Skin epidermis (tissue), 12 donors: Measurements from ENCODE around the gene LCE1A.

ENCODE experiments used
- H3K27ac ChIP-seq, 21 experiments: fragments of 200-600 bp; sonication (generic) in 11 of 21; one replicate each; pipeline ENCODE4 v1.5.0; 2020; ENCODE audit warnings: mild to moderate bottlenecking in 3 of 21, inconsistent platforms in 2 of 21, moderate library complexity in 2 of 21
- H3K4me3 ChIP-seq, 7 experiments: fragments of 200-600 bp; sonication (generic) in 2 of 7; one replicate each; pipeline ENCODE4 v1.5.0; 2020; ENCODE audit warnings: inconsistent platforms in 2 of 7, mild to moderate bottlenecking in 2 of 7, moderate library complexity in 1 of 7

LCE1A gene, protein sequence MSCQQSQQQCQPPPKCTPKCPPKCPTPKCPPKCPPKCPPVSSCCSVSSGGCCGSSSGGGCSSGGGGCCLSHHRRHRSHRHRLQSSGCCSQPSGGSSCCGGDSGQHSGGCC

DNA sequence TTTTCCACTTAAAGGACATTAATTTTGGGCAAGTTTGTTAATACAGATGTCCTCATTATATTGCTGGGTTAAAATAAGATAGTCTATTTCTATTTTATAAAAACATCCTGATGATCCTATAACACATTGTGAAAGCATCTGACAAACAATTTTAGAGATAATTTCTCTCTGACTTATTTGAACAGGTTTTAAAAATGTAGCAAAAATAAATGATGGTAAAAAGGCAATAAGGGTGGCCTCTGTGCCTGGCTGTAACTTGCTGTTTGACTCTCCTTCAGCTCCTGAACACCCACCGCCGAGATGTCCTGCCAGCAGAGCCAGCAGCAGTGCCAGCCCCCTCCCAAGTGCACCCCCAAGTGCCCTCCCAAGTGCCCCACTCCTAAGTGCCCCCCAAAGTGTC lies at the start of gene LCE1A:
Gene LCE1A, plus strand, starts transcription at position 301 of the 400 bp plus-strand sequence. Its CDS starts 0 bp downstream, at position 301.
- Histone ChIP-seq H3K27ac (no peak within 1 kb of the TSS), H3K4me3 (no peak within 1 kb of the TSS)

DNA sequence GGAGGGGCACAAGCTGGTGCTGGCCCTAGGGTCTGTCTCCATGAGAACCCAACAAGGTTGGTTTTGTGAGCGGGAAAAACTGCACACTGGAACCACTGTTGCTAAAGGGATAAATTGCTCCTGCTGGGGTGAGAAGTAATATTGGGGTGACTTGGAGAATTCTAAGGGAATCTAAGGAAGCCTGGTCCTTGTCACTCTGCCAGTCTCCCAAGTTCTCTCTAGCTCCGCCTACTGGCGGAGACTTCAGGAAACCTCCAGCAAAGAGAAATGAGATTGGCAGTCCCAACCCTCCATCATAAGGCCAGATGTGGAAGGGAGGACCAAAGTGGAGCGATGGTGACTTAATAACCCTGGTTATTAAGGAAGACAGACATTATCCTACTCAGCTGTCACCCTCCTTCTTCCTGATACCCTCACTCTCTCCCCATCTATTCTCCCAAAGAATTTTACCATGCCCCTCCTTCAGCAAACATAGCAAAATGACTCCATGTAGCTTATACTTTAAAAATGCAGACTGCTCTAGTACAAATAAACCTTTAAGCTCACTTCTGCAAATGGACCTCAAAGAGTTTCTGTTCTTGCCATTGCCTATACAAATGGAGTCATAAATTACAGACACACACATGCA lies 49.6 kb upstream of the LCE1A start:
- Histone ChIP-seq H3K27ac (no peak overlapping the region), H3K4me3 (no peak overlapping the region)

DNA sequence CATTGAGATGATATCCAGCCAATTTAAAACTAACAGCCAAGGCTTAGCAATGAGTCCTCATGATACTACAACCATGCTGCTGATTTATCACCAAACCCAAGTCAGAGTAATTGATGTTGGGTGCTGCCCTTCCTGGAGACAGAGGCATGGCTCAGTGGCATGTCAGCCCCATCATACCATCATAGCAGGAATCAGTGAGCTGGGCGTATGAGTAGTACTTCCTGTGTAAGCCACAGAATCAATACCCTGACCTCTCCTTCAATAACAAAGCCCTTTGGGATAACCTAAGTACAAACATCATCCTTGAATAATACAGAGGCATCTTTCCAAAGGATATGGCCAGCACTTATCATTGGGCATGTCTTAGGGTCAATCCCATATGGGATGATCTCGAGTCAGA lies 44.2 kb upstream of the LCE1A start:
- Histone ChIP-seq H3K27ac (no peak overlapping the region), H3K4me3 (no peak overlapping the region)

DNA sequence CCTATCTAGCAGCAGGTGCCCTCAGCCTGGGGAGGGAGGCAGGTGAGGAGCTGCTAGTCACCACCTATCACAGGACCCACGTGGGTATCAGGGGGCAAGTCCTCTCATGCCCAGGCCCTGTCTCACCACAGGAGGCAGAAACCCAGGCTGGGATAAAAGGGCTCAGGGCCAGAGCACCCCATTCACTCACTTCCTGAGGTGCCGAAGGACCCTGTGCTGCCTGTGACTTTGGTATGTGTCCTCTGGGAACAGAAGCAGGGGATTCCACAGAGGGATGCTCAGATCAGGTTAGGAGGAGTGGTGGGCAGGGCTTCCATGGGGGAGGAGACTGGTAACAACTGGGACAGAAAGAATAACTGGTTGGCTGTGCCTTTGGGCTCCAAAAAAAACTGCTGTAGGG lies 41.2 kb upstream of the LCE1A start, which contains the start of gene LCE1E:
Gene LCE1E, plus strand, starts transcription at position 181 of the 400 bp plus-strand sequence. CDS start 1,043 bp downstream, outside the sequence.
- H3K27ac ChIP-seq, result peak within 1 kb of the TSS in 1 of 21 experiments; percentile 6
- H3K4me3 ChIP-seq, result no peak within 1 kb of the TSS

DNA sequence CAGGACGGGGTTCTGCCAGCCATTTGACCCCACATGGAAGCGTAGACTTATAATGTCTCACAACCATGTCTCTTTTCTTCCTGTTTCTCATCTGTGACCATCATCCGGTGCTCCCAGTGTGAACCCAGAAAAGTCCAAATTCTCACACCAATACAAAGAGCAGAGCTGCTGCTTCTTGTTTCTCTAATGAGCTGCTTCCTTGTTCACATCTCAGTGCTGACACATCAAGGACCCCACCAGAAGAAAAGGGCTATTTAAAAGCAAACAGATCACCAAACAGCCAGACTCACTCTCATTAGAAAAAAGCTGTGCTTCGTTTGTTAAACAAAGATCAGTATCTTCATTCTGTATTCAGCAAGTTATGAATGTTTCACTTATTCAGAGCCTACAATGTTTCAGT lies 31.6 kb upstream of the LCE1A start:
- no peak overlapping the region for H3K27ac ChIP-seq
- H3K4me3 ChIP-seq, result no peak overlapping the region

DNA sequence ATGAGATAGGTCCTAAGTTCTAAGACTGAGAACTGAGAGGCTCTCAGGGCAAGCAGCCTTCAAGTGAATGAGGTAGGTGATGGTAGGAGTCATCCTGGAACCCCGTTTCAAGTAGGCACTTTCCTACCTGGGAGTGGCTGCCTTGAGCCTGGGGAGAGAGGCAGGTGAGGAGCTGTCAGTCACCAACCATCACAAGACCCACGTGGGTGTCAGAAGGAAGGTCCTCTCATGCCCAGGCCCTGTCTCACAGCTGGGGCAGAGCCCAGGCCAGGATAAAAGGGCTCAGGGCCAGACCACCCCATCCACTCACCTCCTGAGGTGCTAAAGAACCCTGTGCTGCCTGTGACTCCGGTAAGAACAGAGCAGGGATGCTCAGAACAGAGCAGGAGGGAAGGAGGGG lies 30.9 kb upstream of the LCE1A start, which contains the start of gene LCE1D:
Gene LCE1D, plus strand, starts transcription at position 301 of the 400 bp plus-strand sequence. CDS start 1,074 bp downstream, outside the sequence.
- no peak within 1 kb of the TSS for H3K4me3 ChIP-seq
- H3K27ac ChIP-seq, result no peak within 1 kb of the TSS

DNA sequence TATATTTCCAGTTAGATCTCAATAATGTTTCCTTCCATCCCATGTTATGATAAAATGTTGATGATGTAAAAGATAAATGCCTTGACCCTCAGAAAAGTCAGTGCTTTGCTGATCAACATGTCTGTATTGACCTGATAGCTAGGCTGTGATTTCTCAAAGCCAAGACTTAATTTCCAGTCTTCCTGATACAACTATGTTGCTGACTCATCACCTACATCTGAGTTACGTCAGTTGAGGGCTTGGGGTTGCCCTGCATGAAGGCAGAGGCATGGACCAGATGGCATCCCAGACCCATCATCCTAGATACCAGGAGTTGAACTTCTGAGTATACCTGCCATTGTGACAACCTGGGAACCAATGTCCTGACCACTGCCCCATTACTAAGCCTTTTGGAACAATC lies 25.9 kb upstream of the LCE1A start:
- no peak overlapping the region for H3K4me3 ChIP-seq
- H3K27ac ChIP-seq, result no peak overlapping the region

DNA sequence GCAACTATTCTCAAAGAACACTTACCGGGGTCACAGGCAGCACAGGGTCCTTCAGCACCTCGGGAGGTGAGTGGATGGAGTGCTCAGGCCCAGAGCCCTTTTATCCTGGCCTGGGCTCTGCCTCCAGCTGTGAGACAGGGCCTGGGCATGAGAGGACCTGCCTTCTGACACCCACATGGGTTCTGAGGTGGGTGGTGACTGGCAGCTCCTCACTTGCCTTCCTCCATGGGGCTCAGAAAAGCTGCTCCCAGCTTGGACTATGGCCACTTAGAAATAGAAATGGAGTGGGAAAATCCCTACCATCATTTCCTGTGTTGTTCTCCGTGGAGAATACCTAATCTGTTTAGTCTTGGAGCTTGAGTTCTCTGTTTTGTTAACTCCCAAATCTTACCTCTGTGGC lies 20.7 kb upstream of the LCE1A start, which contains the start of gene LCE1C:
Gene LCE1C, minus strand, starts transcription at position 76 of the 400 bp plus-strand sequence. CDS start 1,173 bp downstream, outside the sequence.
- H3K4me3 ChIP-seq, result no peak within 1 kb of the TSS
- peak within 1 kb of the TSS in 4 of 21 experiments; percentile 11 to 70 (median 52) for H3K27ac ChIP-seq

DNA sequence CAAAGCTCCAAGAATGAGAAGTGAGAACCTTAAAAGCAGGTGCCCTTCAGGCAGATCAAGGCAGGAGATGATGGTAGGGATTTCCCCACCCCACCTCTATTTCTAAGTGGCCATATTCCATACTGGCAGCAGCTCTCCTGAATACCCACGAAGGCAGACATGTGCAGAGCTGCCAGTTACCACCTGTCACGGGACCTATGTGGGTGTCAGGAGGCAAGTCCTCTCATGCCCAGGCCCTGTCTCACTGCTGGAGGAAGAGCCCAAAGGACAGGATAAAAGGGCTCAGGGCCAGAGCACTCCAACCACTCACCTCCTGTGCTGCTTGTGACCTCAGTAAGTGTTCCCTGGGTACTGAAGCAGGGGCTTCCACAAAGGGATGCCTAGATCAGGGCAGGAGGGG lies 16.2 kb upstream of the LCE1A start:
- Histone ChIP-seq H3K4me3 (no peak overlapping the region), H3K27ac (no peak overlapping the region)

DNA sequence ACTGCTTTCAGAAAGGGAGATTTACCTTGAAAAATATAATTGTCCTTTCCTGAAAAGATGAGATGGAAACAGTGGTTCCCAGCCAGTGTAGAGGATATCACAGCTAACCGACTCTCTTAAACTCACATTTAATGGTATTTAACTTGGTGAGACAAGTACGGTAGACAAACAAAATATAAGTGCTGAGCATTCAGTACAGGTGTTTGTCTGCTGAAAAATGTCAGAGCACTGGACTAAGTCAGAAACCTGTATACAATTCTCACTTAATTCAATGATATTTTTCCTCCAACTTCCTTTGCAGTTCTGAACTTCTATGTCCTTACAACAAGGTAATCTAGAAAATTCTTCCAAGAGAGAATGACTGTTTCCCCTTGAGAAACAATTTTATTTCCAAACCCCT lies 15.6 kb upstream of the LCE1A start, which contains the start of gene LCE1B:
Gene LCE1B, plus strand, starts transcription at position 301 of the 400 bp plus-strand sequence. CDS start 476 bp downstream, outside the sequence.
- H3K27ac ChIP-seq, result no peak within 1 kb of the TSS
- no peak within 1 kb of the TSS for H3K4me3 ChIP-seq

DNA sequence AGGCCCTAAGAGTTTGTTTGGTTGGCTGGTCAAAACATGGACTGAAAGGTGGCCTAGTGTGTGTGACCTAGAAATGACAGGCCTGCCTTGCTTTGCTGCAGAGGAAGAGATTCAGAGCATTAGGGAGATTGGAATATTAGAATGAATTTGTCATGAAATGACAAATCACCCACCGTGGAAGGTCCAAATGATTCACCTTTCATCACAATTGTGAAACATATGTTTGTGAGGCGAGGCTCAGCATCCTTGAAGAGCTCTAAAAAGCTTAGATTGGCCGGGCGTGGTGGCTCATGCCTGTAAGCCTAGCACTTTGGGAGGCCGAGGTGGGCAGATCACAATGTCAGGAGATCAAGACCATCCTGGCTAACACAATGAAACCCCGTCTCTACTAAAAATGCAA lies 10.0 kb upstream of the LCE1A start:
- Histone ChIP-seq H3K27ac (no peak overlapping the region), H3K4me3 (no peak overlapping the region)

DNA sequence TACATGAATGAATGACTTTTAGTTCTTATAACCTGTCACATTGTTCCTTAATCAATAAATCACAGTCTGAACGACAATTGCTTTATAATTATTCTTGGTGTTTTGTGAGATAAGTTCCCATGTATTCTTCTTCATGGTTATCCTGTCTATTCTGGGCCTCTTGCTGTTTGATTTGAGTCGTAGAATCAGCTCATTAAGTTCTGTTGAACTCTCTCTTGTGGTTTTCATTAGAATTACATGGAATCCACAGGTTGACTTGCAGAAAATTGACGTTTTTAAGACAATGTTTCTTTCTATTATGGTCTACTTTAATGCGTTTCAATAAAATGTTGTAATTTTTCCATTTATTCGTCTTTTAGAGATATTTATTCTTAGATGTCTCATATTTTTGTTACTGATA lies 4.0 kb upstream of the LCE1A start:
- Histone ChIP-seq H3K27ac (no peak overlapping the region), H3K4me3 (no peak overlapping the region)

DNA sequence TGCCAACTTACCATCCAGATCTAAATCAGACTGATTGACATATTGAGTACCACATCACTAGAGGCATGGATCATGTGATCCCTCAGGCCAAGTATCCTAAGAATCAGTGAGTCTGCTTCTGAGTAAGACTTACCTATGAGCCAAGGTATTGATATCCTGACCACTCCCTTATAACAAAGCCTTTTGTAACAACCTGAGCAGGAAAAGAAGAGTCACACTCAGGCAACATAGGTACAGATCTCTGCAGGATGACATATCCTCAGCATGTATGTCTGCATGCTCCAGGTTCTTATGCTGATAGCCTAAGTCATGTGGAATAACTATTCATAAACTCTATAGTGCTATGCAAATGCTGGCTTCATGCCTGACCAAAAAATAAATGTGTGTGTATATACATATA lies 2.3 kb upstream of the LCE1A start:
- Histone ChIP-seq H3K27ac (no peak overlapping the region), H3K4me3 (no peak overlapping the region)

DNA sequence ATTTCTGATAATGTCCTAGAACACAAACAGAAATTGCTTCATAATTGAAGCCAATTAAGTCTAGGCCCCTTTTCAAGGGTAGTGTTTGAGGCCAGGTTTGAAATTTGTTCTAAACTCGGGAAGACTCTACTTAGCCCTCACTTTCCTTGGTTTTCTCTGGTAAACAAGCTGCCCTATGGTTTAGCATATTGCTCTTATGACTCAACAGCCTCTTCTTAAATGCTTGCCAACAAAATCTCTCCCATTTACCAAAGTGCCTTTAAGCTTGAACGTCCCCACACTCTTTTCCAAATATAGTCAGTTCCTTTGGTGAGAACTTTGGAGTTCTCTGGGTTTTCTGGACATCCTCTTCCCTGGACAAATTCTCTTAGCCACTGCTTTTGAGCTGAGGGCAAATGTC lies 9.6 kb downstream of the LCE1A start:
- Histone ChIP-seq H3K4me3 (no peak overlapping the region), H3K27ac (no peak overlapping the region)

DNA sequence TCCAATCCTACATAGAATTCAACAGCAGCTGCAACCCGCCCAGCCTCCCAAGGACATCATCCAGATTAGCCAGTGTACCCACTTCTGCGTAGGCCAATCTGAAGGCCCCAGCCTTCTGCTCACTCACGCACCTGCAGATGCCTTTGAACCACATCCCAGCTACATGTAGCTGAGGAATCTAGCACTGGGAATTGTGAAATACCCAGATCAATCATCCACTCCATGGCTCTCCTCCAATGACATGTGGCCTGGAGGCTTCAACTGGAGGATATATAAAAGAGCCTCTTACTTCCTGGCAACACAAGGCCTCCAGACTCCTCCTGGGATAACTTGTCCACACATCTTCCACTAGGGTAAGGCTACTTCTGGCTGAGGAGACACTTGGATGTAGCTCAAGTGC lies 15.3 kb downstream of the LCE1A start, which contains the start of gene LCE6A:
Gene LCE6A, plus strand, starts transcription at position 301 of the 400 bp plus-strand sequence. CDS start 665 bp downstream, outside the sequence.
- no peak within 1 kb of the TSS for H3K4me3 ChIP-seq
- H3K27ac ChIP-seq, result no peak within 1 kb of the TSS

DNA sequence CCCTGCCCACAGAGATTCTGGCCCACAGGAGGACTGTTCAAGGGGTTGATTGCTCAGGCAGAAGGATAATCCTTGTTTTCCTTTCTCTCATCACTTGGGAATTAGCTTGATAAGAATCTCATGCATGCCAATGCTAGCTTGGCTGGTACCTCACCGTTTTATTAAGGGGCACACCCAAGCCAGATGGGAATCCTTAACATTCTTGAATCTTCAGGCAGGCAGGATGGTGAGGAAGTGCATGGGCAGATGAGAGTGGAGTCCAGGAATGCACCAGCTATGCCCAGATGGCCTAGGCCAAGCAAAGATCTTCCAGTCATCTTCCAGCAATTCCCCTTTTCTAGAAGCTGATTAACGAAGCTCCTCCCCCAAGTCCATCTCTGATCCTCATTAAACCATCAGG lies 28.4 kb downstream of the LCE1A start:
- Histone ChIP-seq H3K4me3 (no peak overlapping the region), H3K27ac (no peak overlapping the region)

DNA sequence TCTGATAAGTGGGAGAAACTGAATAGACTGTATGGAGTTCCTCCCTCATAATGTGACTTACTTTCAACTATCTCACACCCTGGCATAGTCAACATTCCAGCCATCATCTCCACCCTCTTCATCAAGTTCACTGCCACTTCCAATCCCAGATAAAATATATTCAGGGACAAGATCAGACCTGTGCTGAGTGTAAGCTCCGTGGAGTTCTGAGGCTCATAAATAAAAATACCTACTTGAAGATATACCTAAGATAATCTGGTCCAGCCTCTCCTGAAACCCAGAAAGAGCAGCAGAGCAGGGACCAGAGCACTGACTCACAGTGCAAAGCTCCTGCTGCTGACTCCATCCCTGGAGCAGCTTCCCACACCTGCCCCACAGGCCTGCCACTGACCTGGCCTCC lies 30.8 kb downstream of the LCE1A start:
- Histone ChIP-seq H3K27ac (no peak overlapping the region), H3K4me3 (no peak overlapping the region)

DNA sequence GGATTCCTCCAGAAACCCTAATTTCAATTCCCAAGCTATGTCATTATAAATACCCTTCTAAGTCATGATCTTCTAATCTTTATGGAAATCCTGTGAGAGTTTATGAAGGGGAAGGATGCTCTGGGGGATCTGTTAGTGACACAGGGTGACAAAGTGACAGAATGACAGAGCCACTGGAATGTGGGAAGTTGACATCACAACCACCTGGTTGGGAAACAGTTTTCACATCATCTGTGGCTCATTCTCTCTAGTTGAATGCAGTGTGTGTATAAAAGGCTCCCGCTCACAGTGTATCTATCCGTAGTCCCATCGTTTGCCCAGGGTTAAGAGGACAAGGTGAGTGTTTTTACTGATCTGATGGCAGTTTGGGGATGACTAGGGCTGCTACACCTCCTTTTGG lies 32.4 kb downstream of the LCE1A start, which contains the start of gene LCE7A:
Gene LCE7A, plus strand, starts transcription at position 301 of the 400 bp plus-strand sequence. CDS start 702 bp downstream, outside the sequence.
- Histone ChIP-seq H3K4me3 (no peak within 1 kb of the TSS), H3K27ac (no peak within 1 kb of the TSS)

DNA sequence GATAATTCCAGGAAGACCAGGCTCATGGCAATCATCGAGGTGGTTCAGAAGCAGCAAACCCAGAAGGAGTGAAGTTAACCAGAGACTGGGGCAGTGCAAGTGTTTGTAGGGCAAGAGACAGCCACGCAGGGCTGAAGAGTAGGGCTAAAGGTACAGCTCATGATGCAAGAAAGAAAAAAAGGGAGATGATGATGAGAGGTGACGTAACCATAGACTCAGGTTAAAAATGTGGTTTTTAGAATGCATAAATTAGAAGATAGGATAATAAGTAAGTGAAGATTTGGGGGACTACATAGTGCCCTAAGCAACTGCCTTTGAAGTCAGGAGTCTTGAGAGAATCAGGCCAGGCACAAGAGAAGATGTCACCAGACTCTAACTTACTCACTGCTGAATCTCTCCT lies 32.9 kb downstream of the LCE1A start:
- H3K4me3 ChIP-seq, result no peak overlapping the region

DNA sequence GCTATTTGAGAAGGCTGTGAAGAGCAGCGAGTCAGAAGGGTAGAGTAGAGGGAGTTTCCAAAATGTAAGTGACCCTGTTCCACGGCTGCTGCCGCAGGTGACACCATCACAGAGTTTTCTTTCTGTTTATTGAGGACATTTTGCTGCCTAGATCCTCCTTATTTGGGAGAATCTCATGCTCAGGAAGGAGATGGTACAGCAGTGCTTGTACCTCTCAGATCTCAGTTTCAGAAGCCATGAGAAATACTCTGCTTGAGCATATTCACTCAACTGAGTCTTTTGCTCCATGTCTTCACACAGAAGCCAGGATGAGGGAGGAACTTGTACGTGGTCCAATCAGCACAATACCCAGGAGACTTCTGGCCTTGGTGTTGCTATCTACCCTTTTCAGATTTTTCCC lies 34.1 kb downstream of the LCE1A start:
- Histone ChIP-seq H3K27ac (no peak overlapping the region), H3K4me3 (no peak overlapping the region)

More for the DNA sequence above, 32.9 kb downstream of the LCE1A start:
- H3K27ac ChIP-seq, result no peak overlapping the region

DNA sequence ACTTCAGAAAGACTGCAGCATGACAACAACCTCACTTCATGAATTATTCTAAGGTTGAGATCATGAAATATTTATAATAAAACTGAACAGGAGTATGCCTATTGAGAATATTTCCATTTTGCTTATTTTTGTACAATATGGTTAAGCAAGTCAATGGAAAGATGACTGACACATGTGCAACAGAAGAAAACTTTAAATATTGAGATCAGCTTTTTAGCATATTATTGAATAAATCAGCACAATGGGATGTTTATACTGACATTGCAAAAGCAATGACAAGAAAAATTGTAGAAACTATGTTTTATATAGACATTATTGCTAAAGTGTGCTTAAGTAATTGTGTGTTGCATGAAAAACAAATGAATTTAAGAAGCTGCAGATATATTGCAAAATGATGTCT lies 37.2 kb downstream of the LCE1A start:
- Histone ChIP-seq H3K4me3 (no peak overlapping the region), H3K27ac (no peak overlapping the region)
